Gastroesophageal sphincter (tissue), 4 donors: Measurements from ENCODE around the gene MB21D2. TPM values are rescaled to one million over a fixed set of nuclear protein-coding genes. Genes with fewer than 3 reads are reported as not detected.
"Not testable (repeated sequence)": the region's sequence is repeated elsewhere in the genome, so short reads cannot be mapped to it uniquely, and the experiment has no call there.

ENCODE experiments used
- ATAC-seq: fragments of 150-250 bp; one replicate; pipeline ENCODE4 v1.9.1; 2016; ENCODE audit warnings: mild to moderate bottlenecking, moderate library complexity
- H3K27ac ChIP-seq, 4 donors: fragments of 200-600 bp; sonication (generic) in 3 of 4; 1 replicate in 3 of 4; 2 replicates in 1 of 4; pipeline ENCODE4 v1.5.1; 2016 to 2019
- H3K27me3 ChIP-seq: fragments of 200-600 bp; sonication (generic); one replicate; pipeline ENCODE4 v1.5.1; 2019
- H3K36me3 ChIP-seq, 2 donors: fragments of 200-600 bp; sonication (generic); one replicate each; pipeline ENCODE4 v1.5.1; 2019; ENCODE audit warnings: control low read depth in 1 of 2
- H3K4me1 ChIP-seq, 3 donors: fragments of 200-600 bp; sonication (generic); 1 replicate in 2 of 3; 2 replicates in 1 of 3; pipeline ENCODE4 v1.5.1; 2016 to 2019; ENCODE audit warnings: control low read depth in 2 of 3
- H3K4me3 ChIP-seq, 2 donors: fragments of 200-600 bp; sonication (generic); one replicate each; pipeline ENCODE4 v1.5.1; 2019; ENCODE audit warnings: mild to moderate bottlenecking in 1 of 2, moderate library complexity in 1 of 2
- H3K9me3 ChIP-seq, 3 donors: fragments of 200-600 bp; sonication (generic); one replicate each; pipeline ENCODE4 v1.5.1; 2017 to 2019; ENCODE audit warnings: control low read depth in 2 of 3
- EP300 ChIP-seq: sonication (generic); formaldehyde crosslinking; IDR thresholded peaks from one replicate; pipeline ENCODE4 v1.6.1; 2017; ENCODE audit warnings: antibody characterized with exemption, mild to moderate bottlenecking
- POLR2A ChIP-seq, 2 donors: fragments of 450-650 bp; IDR thresholded peaks; one replicate each; pipeline ENCODE4 v1.6.1; 2017; ENCODE audit warnings: antibody characterized with exemption in 2 of 2, mild to moderate bottlenecking in 2 of 2, moderate library complexity in 1 of 2
- POLR2AphosphoS5 ChIP-seq: sonication (generic); formaldehyde crosslinking; IDR thresholded peaks from one replicate; pipeline ENCODE4 v1.6.1; 2017; ENCODE audit warnings: antibody characterized with exemption
- WGBS, 2 donors: methylation state at CpG; one replicate each; pipeline ENCODE4 v1.1.5; 2018; ENCODE audit warnings: low coverage in 1 of 2; 5-methylcytosine and 5-hydroxymethylcytosine counted together
- total RNA-seq, 4 donors: library from RNA; depleted of rRNA; stranded (reverse); fragments of >200 nt; gene quantifications; one replicate each; pipeline ENCODE4 v1.1.0, GENCODE V29; 2016
- TF ChIP-seq, protein P1 (sequence below), 4 experiments: fragments of 200-600 bp in 2 of 4; fragments of 450-650 bp in 2 of 4; sonication (generic) in 1 of 4; IDR thresholded peaks; one replicate each; pipeline ENCODE4 v1.5.1; 2017 to 2019; ENCODE audit warnings: antibody characterized with exemption in 4 of 4, mild to moderate bottlenecking in 2 of 4, moderate library complexity in 2 of 4

Gene MB21D2
- total RNA-seq, 4 donors from 2014 or later, result 7.0 to 11.5 (median 9.3) TPM

DNA sequence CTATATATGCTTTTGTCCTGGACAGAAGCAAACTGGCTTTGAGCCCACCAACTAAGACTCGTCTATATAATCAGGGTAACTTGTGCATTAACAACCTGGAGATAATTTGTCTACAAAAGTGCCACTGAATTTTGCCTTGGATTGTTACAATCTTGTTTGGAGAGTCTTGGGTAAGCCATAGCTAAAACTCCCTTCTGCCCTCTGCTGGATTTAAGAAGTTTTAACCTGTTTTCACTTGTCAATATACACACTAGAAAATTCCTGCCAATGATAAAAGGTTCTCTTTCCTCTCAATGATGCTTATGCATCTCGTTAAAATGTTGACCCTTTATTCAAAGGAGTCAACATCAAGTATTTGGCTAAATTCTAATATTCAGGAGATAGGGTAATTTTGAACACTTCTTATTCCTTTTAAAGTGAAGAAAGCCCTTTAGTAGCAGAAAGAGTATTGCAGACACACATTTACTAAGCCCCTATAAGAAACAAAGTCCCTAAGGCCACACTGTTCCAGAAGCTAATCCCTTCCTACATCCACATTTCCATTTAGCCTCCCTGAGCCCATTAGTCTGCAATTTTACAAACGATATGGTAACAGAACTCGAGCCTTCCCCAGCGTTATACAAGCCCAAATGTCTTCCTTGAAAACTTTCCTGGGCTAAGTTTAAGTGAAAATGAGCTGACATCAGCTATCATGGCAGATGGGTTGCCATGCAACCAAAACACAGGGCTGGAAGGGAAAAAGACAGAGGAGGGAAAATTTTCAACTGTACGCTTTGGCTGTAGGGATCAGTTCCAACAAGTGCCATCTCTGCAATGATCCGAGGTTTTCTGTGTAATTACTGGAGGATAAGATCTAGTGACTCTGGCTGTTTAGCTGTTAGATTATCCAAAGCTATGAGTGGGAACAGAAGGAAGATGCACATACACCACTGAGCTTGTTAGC is 114.4 kb downstream of the MB21D2 start:
- H3K27me3 ChIP-seq, result no peaks in the 10 kb centered on the region
- TF ChIP-seq, protein P1, sequence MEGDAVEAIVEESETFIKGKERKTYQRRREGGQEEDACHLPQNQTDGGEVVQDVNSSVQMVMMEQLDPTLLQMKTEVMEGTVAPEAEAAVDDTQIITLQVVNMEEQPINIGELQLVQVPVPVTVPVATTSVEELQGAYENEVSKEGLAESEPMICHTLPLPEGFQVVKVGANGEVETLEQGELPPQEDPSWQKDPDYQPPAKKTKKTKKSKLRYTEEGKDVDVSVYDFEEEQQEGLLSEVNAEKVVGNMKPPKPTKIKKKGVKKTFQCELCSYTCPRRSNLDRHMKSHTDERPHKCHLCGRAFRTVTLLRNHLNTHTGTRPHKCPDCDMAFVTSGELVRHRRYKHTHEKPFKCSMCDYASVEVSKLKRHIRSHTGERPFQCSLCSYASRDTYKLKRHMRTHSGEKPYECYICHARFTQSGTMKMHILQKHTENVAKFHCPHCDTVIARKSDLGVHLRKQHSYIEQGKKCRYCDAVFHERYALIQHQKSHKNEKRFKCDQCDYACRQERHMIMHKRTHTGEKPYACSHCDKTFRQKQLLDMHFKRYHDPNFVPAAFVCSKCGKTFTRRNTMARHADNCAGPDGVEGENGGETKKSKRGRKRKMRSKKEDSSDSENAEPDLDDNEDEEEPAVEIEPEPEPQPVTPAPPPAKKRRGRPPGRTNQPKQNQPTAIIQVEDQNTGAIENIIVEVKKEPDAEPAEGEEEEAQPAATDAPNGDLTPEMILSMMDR (IDR thresholded peaks at IDR 0.05), result peak; percentile 21 to 47 (median 38)
- no peak for TF ChIP-seq POLR2A (IDR thresholded peaks at IDR 0.05)
- peaks cover 0 to 13% of the 10 kb centered on the region in 2 donors for H3K36me3 ChIP-seq
- no peak overlapping the region for H3K4me3 ChIP-seq
- ATAC-seq, result no peak
- no peaks in the 10 kb centered on the region for H3K9me3 ChIP-seq
- peaks cover 0 to 12% (median 0%) of the 10 kb centered on the region in 3 donors for H3K4me1 ChIP-seq
- WGBS, 2 donors, result 24 to 32% methylated on average over 4 to 7 of the region's 7 CpGs
- no peak overlapping the region for H3K27ac ChIP-seq

DNA sequence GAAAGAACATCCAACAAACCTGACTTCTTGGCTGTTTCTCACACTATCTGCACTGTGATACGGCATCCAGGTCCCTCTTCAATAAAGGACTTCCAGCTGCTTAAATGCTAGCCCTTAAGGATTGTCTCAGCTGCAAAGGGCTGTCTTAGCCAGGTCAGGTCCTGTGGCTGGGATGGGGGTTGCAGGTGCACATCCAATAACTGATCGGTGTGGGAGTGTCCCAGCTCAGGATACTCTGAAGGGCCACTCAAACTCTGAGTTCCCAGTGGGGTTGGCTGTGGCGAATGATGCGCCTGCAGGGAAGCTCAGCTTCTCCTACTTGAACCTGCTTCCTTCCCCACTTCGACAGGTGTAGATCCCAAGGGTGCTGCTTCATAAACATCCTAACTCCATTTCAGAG is 115.7 kb downstream of the MB21D2 start:
- ATAC-seq, result no peak
- Histone ChIP-seq H3K4me1 (peaks cover 0 to 12% (median 0%) of the 10 kb centered on the region in 3 donors), H3K27me3 (no peaks in the 10 kb centered on the region), H3K4me3 (no peak overlapping the region), H3K27ac (no peak overlapping the region), H3K9me3 (no peaks in the 10 kb centered on the region), H3K36me3 (peaks cover 0 to 19% of the 10 kb centered on the region in 2 donors)
- no peak for TF ChIP-seq EP300
- TF ChIP-seq, protein P1 (IDR thresholded peaks at IDR 0.05), result no peak
- WGBS, 2 donors, result 82 to 88% methylated on average over 1 of the region's 5 CpGs

DNA sequence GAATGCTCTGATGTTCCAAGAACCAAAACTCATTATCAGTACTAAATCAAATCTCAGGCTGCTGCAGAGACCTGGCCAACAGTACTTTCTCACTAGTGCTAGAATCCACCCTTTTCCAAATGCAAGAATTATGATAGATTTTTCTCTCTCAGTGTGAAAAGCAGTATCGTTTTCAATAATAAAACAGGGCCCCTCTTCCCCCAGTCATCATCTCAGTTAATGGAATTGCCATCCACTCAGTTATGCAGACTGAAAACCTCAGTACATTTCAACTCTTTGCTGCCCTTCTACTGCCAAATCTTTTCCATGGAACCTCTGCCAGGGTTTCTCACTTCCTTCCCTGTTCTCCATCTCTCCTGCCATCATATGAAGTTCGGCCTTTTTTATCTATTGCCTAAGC is 117.9 kb downstream of the MB21D2 start:
- 64 to 89% methylated on average over 2 of the region's 2 CpGs for WGBS, 2 donors
- H3K9me3 ChIP-seq, result no peaks in the 10 kb centered on the region
- TF ChIP-seq, protein P1 (IDR thresholded peaks at IDR 0.05), result no peak
- TF ChIP-seq EP300 (no peak), POLR2AphosphoS5 (no peak), POLR2A (IDR thresholded peaks at IDR 0.05) (no peak)
- no peaks in the 10 kb centered on the region for H3K27me3 ChIP-seq
- H3K4me3 ChIP-seq, result no peak overlapping the region
- peaks cover 0 to 24% of the 10 kb centered on the region in 2 donors for H3K36me3 ChIP-seq
- ATAC-seq, result no peak
- H3K27ac ChIP-seq, result no peak overlapping the region
- H3K4me1 ChIP-seq, result peaks cover 0 to 12% (median 0%) of the 10 kb centered on the region in 3 donors

DNA sequence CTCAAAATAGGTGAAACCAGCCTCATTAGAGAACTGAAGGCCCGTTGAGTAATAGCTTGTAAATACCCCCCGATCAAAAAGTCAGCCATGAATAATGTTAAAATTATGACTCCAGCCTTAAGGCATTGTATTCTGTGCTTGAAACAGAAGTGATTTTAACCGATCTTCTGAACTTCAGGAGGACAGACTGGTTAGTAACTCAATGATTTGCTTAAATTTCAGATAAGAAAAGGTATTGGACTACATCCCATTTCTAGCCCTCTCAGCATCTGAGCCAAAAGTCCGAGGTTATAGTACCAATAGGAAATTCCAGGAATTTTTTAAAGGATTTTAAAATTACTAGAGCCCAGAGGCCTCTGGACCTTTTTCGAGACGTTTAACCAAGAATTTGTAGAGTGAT is 122.6 kb downstream of the MB21D2 start:
- TF ChIP-seq, protein P1 (IDR thresholded peaks at IDR 0.05), result no peak
- TF ChIP-seq POLR2AphosphoS5 (no peak), EP300 (no peak), POLR2A (IDR thresholded peaks at IDR 0.05) (no peak)
- H3K4me3 ChIP-seq, result no peak overlapping the region
- no peaks in the 10 kb centered on the region for H3K9me3 ChIP-seq
- no peak for ATAC-seq
- no peak overlapping the region for H3K27ac ChIP-seq
- H3K4me1 ChIP-seq, result no peaks in the 10 kb centered on the region
- H3K36me3 ChIP-seq, result peaks cover 0 to 24% of the 10 kb centered on the region in 2 donors
- H3K27me3 ChIP-seq, result no peaks in the 10 kb centered on the region
- WGBS, 2 donors, result 71 to 75% methylated on average over 4 to 6 of the region's 6 CpGs

DNA sequence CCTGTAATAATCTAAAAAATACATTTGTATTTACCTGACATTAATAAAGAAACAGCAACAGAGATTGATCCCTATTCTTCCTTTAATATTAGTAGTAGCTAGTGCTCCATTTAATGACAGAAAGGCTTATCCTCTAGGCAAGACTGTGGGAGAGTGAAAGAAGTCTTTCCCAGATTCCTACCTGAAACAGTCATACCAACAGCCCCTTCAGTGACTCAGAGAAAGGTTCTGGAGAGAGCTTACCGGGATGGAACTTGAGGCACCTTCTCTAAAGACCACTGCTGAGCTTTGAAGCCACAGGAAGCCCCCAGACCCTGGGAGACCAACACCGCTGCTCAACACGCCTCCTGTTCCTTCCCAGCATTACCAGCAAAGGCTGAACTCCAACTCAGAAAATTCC is 123.4 kb downstream of the MB21D2 start:
- peaks cover 0 to 20% of the 10 kb centered on the region in 2 donors for H3K36me3 ChIP-seq
- WGBS, 2 donors, result 83 to 100% methylated on average over 2 to 3 of the region's 3 CpGs
- ATAC-seq, result no peak
- no peak overlapping the region for H3K4me3 ChIP-seq
- no peaks in the 10 kb centered on the region for H3K27me3 ChIP-seq
- TF ChIP-seq EP300 (no peak), POLR2A (IDR thresholded peaks at IDR 0.05) (no peak), POLR2AphosphoS5 (no peak)
- TF ChIP-seq, protein P1 (IDR thresholded peaks at IDR 0.05), result no peak
- H3K9me3 ChIP-seq, result no peaks in the 10 kb centered on the region
- H3K27ac ChIP-seq, result no peak overlapping the region
- H3K4me1 ChIP-seq, result no peaks in the 10 kb centered on the region

DNA sequence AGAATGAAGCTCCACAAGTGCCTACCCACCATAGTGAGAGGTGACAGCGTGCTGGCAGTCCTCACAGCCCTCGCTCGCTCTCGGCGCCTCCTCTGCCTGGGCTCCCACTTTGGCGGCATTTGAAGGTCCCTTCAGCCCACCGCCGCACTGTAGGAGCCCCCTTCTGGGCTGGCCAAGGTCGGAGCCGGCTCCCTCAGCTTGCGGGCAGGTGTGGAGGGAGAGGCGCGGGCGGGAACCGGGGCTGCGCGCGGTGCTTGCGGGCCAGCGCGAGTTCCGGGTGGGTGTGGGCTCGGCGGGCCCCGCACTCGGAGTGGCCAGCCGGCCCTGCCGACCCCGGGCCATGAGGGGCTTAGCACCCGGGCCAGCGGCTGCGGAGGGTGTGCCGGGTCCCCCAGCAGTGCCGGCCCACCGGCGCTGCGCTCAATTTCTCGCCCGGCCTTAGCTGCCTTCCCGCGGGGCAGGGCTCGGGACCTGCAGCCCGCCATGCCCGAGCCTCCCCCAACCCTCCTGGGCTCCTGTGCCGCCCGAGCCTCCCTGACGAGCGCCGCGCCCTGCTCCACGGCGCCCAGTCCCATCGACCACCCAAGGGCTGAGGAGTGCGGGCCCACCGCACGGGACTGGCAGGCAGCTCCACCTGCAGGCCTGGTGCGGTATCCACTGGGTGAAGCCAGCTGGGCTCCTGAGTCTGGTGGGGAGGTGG is 128.7 kb downstream of the MB21D2 start:
- H3K4me3 ChIP-seq, H3K27me3 ChIP-seq, H3K4me1 ChIP-seq, H3K27ac ChIP-seq, ATAC-seq, H3K36me3 ChIP-seq, H3K9me3 ChIP-seq: not testable (repeated sequence)
- 96 to 98% methylated on average over 4 to 6 of the region's 57 CpGs for WGBS, 2 donors
